Endothelial cell of umbilical vein (primary cell): ENCODE results near the gene MRO.

Experiments
- CTCF ChIP-seq, 2 donors: IDR thresholded peaks; 1 replicate in 1 of 2; 2 replicates in 1 of 2; pipeline ENCODE4 v1.5.1; 2011; ENCODE audit warnings: low read length in 2 of 2, mild to moderate bottlenecking in 2 of 2, moderate library complexity in 2 of 2, control low read depth in 1 of 2, inconsistent platforms in 1 of 2, low read depth in 1 of 2; ENCODE audit not compliant: insufficient read depth in 1 of 2; ENCODE audit errors: extremely low read depth in 1 of 2
- EZH2 ChIP-seq: IDR thresholded peaks from 2 replicates; pipeline ENCODE4 v1.6.1; 2012; ENCODE audit warnings: borderline replicate concordance, low read depth, mild to moderate bottlenecking, moderate library complexity, low read length, inconsistent platforms; ENCODE audit not compliant: severe bottlenecking
- MAX ChIP-seq: IDR thresholded peaks from 2 replicates; pipeline ENCODE4 v1.6.1; 2011; ENCODE audit not compliant: insufficient read depth, insufficient read length
- MYC ChIP-seq: IDR thresholded peaks from one replicate; pipeline ENCODE4 v1.6.1; 2011; ENCODE audit warnings: mild to moderate bottlenecking, low read depth, low read length

GRCh38 chr18:50747849-50748242 is 72.0 kb downstream of the MRO start:
- TF ChIP-seq EZH2 = no peak
- no peak for TF ChIP-seq CTCF (IDR thresholded peaks at IDR 0.05; ENCODE audit: extremely low read depth in 1 of 2, insufficient read depth in 1 of 2, low read depth in 1 of 2, low read length in 2 of 2)
- no peak for TF ChIP-seq MYC
- no peak for TF ChIP-seq MAX
